GM12875 (cell line): Measurements from ENCODE around the gene FYCO1.

Experiments
- H3K4me3 ChIP-seq: one replicate; pipeline ENCODE4 v1.5.1; 2011; ENCODE audit warnings: low read depth, low read length, control low read depth
- TF ChIP-seq, protein P1 (sequence below): IDR thresholded peaks from 2 replicates; pipeline ENCODE4 v1.5.1; 2011; ENCODE audit warnings: low read depth, mild to moderate bottlenecking, control low read depth, inconsistent platforms, low read length, moderate library complexity, borderline replicate concordance; ENCODE audit not compliant: insufficient read depth

The FYCO1 gene

DNA sequence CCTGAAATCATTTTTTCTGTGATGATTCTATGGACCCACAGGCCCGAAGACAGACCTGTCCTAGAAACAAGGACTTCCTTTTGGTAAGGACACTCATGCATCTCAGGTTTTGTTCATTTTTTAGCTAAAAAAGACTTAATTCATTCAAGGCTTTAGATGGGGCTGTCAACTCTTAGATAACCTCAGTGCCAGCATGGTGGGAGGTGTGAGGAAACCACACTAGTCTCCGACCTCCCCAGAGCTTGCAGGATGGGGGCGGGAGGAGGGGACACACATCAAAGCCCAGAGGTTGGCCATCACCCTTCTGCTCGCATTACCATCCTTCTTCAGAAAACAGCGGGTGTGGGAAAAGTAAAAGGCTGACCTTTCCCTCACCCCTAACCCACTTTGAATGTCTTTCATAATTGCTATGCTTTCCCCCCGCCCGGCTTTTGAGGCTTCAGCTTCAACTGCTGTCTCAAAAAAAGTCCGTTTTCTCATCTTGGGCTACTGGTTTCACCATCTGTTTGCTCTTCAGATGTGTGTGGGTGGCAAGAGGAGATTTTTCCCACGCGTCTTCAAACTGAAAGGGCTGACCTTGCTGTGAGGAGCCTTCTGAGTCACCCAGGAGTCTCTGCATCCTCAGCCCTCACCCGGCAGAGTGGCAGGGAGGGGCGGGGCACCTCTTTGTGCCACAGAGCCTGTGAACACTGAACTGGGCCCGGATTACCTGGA, 79.9 kb downstream of the FYCO1 start:
- H3K4me3 ChIP-seq = no peak overlapping the region
- TF ChIP-seq, protein P1, sequence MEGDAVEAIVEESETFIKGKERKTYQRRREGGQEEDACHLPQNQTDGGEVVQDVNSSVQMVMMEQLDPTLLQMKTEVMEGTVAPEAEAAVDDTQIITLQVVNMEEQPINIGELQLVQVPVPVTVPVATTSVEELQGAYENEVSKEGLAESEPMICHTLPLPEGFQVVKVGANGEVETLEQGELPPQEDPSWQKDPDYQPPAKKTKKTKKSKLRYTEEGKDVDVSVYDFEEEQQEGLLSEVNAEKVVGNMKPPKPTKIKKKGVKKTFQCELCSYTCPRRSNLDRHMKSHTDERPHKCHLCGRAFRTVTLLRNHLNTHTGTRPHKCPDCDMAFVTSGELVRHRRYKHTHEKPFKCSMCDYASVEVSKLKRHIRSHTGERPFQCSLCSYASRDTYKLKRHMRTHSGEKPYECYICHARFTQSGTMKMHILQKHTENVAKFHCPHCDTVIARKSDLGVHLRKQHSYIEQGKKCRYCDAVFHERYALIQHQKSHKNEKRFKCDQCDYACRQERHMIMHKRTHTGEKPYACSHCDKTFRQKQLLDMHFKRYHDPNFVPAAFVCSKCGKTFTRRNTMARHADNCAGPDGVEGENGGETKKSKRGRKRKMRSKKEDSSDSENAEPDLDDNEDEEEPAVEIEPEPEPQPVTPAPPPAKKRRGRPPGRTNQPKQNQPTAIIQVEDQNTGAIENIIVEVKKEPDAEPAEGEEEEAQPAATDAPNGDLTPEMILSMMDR = no peak

DNA sequence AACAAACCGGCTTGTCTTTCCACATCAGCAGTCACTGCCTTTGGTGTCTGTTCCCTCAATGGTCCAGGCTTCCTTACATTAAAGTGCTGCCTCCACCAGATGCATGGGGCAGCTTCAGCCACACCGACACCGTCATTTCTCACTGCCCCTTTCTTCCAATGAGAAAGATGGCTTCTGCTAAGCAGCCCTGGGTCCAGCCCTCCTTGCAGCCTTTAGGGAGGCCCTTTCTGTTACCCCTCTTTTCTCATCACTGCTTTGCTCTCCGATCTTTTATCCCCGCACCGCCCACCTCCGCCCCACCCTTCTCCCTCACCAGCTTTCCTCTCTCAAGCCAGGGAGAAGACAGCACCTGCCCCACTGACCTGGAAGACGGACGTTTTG, 80.6 kb downstream of the FYCO1 start:
- H3K4me3 ChIP-seq = no peak overlapping the region
- TF ChIP-seq, protein P1 = no peak

DNA sequence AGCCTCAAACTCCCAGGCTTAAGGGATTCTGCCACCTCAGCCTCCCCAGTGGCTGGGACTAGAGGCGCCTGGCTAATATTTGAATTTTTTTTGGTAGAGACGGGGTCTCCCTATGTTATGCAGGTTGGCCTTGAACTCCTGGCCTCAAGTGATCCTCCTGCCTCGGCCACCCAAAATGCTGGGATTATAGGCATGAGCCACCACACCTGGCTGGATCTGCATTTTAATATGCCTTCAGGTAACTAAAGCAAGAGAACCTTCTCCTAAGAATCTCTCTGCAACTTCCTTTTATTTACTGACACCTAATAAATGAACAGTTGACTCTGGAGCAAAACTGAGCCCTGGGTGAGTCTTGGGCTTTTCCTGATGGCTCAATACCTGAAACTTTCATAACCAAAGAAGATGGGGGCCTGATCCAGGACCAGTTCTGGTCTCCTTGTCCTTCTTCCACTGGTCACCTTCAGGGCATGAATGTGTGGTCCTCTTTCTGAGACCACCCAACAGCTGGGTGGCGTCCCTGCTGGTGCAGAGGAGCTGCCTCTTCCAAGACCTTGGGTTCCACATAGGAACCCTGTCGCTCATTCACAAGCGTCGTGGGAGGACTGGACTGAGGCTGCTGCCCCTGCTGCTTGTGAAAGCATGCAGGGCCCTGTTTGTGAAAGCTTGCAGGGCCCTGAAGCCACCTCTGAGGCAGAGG, 81.1 kb downstream of the FYCO1 start:
- TF ChIP-seq, protein P1 = no peak
- H3K4me3 ChIP-seq = no peak overlapping the region

DNA sequence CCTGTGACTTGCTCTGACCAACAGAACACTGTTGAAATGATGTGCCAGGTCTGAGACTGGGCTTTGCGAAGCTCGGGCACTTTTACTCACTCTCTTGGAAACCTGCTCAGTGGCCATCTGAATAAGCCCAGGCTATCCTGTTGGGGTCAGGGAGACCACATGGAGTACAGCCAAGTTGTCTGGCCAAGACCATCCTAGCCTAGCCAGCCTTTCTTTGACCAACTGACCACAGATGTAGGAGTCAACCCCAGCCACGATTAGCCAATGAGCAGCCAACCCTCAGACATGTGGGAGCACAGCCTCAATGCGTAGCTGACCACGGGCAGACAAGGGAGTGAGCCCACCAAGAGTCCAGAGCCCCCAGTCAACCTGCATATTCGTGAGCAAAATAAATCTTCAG, 83.2 kb downstream of the FYCO1 start:
- H3K4me3 ChIP-seq = no peak overlapping the region
- TF ChIP-seq, protein P1 = no peak

DNA sequence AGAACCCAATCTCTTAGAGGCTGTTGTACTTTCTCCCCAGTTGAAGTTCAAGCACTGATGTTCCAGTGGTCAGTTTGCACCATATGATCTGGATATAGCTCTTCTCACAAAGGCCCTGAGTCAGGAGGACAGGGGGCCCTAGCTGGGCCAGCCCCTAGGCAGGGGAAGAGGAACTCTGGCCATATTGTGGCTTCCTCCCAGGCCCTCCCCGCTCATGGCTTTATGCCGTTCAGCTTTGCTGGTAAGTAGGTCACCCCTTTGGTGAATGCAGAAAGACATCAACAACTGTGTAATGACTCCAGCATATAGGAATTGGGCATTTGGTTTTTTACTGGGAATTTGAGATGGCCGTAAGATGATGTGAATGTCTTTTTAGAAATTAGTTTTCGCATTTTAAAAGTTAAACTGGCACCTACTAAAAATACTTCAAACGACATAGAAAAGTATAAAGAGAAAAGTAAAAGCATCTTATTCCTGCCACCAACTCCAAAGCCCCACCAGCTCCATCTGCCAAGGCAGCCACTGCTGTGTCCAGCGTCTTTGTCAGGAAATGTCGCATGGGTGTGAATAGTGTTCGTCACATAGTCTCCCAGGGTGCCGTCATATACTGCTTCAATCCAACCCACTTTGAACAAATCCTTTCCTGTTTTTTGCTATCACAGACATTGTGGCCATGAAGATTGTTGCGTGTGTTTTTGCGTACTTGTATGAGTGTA, 84.0 kb downstream of the FYCO1 start:
- TF ChIP-seq, protein P1 = no peak
- no peak overlapping the region for H3K4me3 ChIP-seq

DNA sequence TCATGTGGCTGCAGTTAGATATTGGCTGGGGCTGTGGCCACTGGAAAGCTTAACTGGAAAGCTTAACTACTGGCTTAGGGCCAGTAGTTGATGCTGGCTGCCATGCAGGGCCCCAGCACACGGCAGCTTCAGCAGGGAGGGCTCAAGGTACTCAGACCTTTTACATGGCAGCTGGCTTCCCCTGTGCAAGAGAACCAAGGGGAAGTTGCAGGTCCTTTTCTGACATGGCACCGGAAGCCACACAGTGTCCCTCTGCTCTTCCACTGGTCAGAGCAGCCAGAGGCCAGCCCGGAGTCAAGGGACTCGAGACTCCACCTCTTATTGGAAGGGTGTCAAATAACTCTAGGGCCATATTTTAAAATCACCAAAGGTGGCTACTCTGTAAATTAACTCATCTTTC, 84.7 kb downstream of the FYCO1 start:
- no peak overlapping the region for H3K4me3 ChIP-seq
- TF ChIP-seq, protein P1 = no peak
